K562 (cell line): Measurements from ENCODE around the gene NALCN. TPM values are rescaled to one million over a fixed set of nuclear protein-coding genes. Genes with fewer than 3 reads are reported as not detected.

Source experiments
- ATAC-seq: fragments of 200-7000 bp; cut with Tn5 transposase; 3 replicates; pipeline ENCODE4 v1.9.1; 2020; ENCODE audit warnings: moderate library complexity
- BruUV-seq: library from RNA; stranded (reverse); fragments of 400-500 nt; replicated peaks from 2 replicates; lab custom pipeline; 2021; lab: Mats Ljungman, UMichigan
- CTCF ChIA-PET: fragments of 300-600 bp; formaldehyde crosslinking; extraction: SDS; loops from one replicate; lab custom pipeline; 2021; ENCODE audit warnings: low intra/inter-chr PET ratio; lab: Yijun Ruan, JAX
- POLR2A ChIA-PET: fragments of 300-600, 350-650 bp; sonication (Branson Sonifier 250); formaldehyde crosslinking; extraction: SDS; loops from one replicate; lab custom pipeline; 2021; ENCODE audit warnings: antibody characterized with exemption, inconsistent platforms; lab: Yijun Ruan, JAX
- DNase-seq, 4 experiments: peaks; one replicate each; pipeline versions ENCODE4 v3.0.0 to v3.0.0-alpha.2; 2011 to 2018; ENCODE audit warnings: low spot score in 3 of 4, mixed read lengths in 3 of 4; ENCODE audit errors: extremely low read depth in 1 of 4
- FAIRE-seq: peaks from 2 replicates; lab custom pipeline; 2011; peaks lifted over from hg19 to GRCh38; lab: Jason Lieb, UNC
- H2AFZ ChIP-seq: 2 replicates; pipeline ENCODE4 v1.6.0; 2011; ENCODE audit warnings: low read depth, low read length, control low read depth, inconsistent platforms
- H3K27ac ChIP-seq: fragments of 200-600 bp; 3 replicates; pipeline ENCODE4 v1.8.0; 2011; ENCODE audit warnings: low read depth, mild to moderate bottlenecking, control low read depth, inconsistent platforms, low read length, moderate library complexity, mixed read lengths; ENCODE audit errors: extremely low read depth
- H3K27me3 ChIP-seq, 2 experiments: fragments of 300-600 bp in 1 of 2; 2 replicates in 1 of 2; 3 replicates in 1 of 2; pipeline versions ENCODE4 v1.6.0 to v1.8.0; 2011; ENCODE audit warnings: inconsistent platforms in 2 of 2, low read length in 2 of 2, mild to moderate bottlenecking in 1 of 2, mixed read lengths in 1 of 2, moderate library complexity in 1 of 2; ENCODE audit not compliant: control insufficient read depth in 2 of 2, insufficient read depth in 2 of 2
- H3K36me3 ChIP-seq: fragments of 300-600 bp; 3 replicates; pipeline ENCODE4 v1.8.0; 2011; ENCODE audit warnings: mild to moderate bottlenecking, low read length, inconsistent platforms; ENCODE audit not compliant: control insufficient read depth, insufficient read depth
- H3K4me1 ChIP-seq, 2 experiments: fragments of 200-600 bp in 1 of 2; replicated peaks in 1 of 2; 2 replicates in 1 of 2; 3 replicates in 1 of 2; pipeline versions ENCODE4 v1.5.1 to v1.8.0; 2011; ENCODE audit warnings: inconsistent platforms in 2 of 2, low read length in 2 of 2, mild to moderate bottlenecking in 1 of 2, mixed read lengths in 1 of 2, moderate library complexity in 1 of 2; ENCODE audit not compliant: control insufficient read depth in 2 of 2, insufficient read depth in 2 of 2
- H3K4me2 ChIP-seq: 2 replicates; pipeline ENCODE4 v1.6.1; 2011; ENCODE audit warnings: low read length, control low read depth, inconsistent platforms, mixed read lengths; ENCODE audit not compliant: insufficient read depth
- H3K4me3 ChIP-seq: fragments of 200-600 bp; sonication (generic), shearing (Covaris generic); 2 replicates; pipeline ENCODE4 v1.5.1; 2016; ENCODE audit warnings: control low read depth, inconsistent platforms
- H3K79me2 ChIP-seq: fragments of 200-600 bp; 3 replicates; pipeline ENCODE4 v1.8.0; 2011; ENCODE audit warnings: low read length, inconsistent platforms; ENCODE audit not compliant: control insufficient read depth, insufficient read depth
- H3K9ac ChIP-seq, 2 experiments: 2 replicates each; pipeline versions ENCODE4 v1.6.0 to v1.6.1; 2011; ENCODE audit warnings: low read depth in 2 of 2, low read length in 2 of 2, control low read depth in 1 of 2, inconsistent platforms in 1 of 2, mild to moderate bottlenecking in 1 of 2, mixed read lengths in 1 of 2; ENCODE audit not compliant: insufficient read depth in 1 of 2
- H3K9me1 ChIP-seq: one replicate; pipeline ENCODE4 v1.6.0; 2011; ENCODE audit warnings: inconsistent platforms, mild to moderate bottlenecking, low read length, moderate library complexity; ENCODE audit not compliant: control insufficient read depth, insufficient read depth
- H3K9me3 ChIP-seq: replicated peaks from 2 replicates; pipeline ENCODE4 v1.5.1; 2011; ENCODE audit warnings: low read depth, low read length, inconsistent platforms; ENCODE audit not compliant: control insufficient read depth, insufficient read depth
- H4K20me1 ChIP-seq: replicated peaks from 2 replicates; pipeline ENCODE4 v1.6.1; 2011; ENCODE audit warnings: low read length, inconsistent platforms, mixed read lengths; ENCODE audit not compliant: control insufficient read depth, insufficient read depth
- BHLHE40 ChIP-seq: IDR thresholded peaks from 2 replicates; pipeline ENCODE4 v1.6.1; 2011; ENCODE audit warnings: low read length, improper control_type of control experiment
- ERF ChIP-seq: fragments of 450-650 bp; formaldehyde crosslinking; IDR thresholded peaks from 2 replicates; pipeline ENCODE4 v1.4.0; 2020; ENCODE audit warnings: mild to moderate bottlenecking, mixed read lengths
- ETV1 ChIP-seq: fragments of 450-650 bp; conservative IDR thresholded peaks from 2 replicates; pipeline ENCODE4 v1.6.1; 2016; ENCODE audit warnings: missing genetic modification characterization, control low read depth, low read depth, missing compliant biosample characterization
- MCM2 ChIP-seq: fragments of 450-650 bp; IDR thresholded peaks from 2 replicates; pipeline ENCODE4 v1.6.1; 2017; ENCODE audit warnings: low read depth, mild to moderate bottlenecking
- SPI1 ChIP-seq: IDR thresholded peaks from 2 replicates; pipeline ENCODE4 v1.6.1; 2011; ENCODE audit warnings: low read depth, low read length, control low read depth, borderline replicate concordance
- WGBS: fragments of 100-300 bp; shearing (Covaris generic); methylation state at CpG from one replicate; pipeline ENCODE4 v1.1.6; 2016; ENCODE audit warnings: low coverage, mixed read lengths; ENCODE audit not compliant: insufficient coverage; ENCODE audit errors: missing lambda C conversion rate; 5-methylcytosine and 5-hydroxymethylcytosine counted together
- in situ Hi-C: fragments of 300-500 bp; cut with MboI; formaldehyde crosslinking; loops from 4 replicates; pipeline ENCODE4 v1.15.0; 2018; ENCODE audit warnings: inconsistent platforms, mixed read lengths
- intact Hi-C: fragments of 100-400 bp; cut with micrococcal nuclease; formaldehyde crosslinking; loops from 2 replicates; pipeline ENCODE4 v1.14.2; 2022
- polyA plus RNA-seq, 8 experiments: library from polyadenylated mRNA; depleted of rRNA in 4 of 8; stranded (reverse) in 5 of 8; unstranded in 3 of 8; fragments of >200 nt; fragmentation: Nextera tagmentation in 2 of 8; fragmentation: Illumina TruSeq in 1 of 8; extraction: Ambion mirVana in 2 of 8; extraction: Trizol in 1 of 8; gene quantifications; 2 replicates each; pipeline versions ENCODE4 v1.2.1 to v1.2.3, GENCODE V29; 2011 to 2014; ENCODE audit warnings: inconsistent platforms in 1 of 8, missing spikeins in 1 of 8
- total RNA-seq, 7 experiments: library from RNA; depleted of rRNA in 6 of 7; stranded (reverse); fragments of >200 nt in 6 of 7; fragmentation: Illumina TruSeq in 2 of 7; extraction: Trizol in 2 of 7; gene quantifications; 2 replicates each; pipeline versions ENCODE4 v1.2.1 to v1.2.3, GENCODE V29; 2011 to 2021; ENCODE audit warnings: low replicate concordance in 1 of 7
- TF ChIP-seq, protein P1 (sequence below): fragments of 450-650 bp; IDR thresholded peaks from 2 replicates; pipeline ENCODE4 v1.6.1; 2016; ENCODE audit warnings: low read depth
- TF ChIP-seq, protein P2 (sequence below): sonication (generic); formaldehyde crosslinking; IDR thresholded peaks from 2 replicates; pipeline ENCODE4 v1.9.0; 2022; ENCODE audit warnings: mild to moderate bottlenecking, missing genetic modification reagents

NALCN gene
- total and polyA plus RNA-seq, 9 of the 15 experiments (the other 6 are each of a cell fraction or from before 2014, with no cell fraction given): not detected

DNA sequence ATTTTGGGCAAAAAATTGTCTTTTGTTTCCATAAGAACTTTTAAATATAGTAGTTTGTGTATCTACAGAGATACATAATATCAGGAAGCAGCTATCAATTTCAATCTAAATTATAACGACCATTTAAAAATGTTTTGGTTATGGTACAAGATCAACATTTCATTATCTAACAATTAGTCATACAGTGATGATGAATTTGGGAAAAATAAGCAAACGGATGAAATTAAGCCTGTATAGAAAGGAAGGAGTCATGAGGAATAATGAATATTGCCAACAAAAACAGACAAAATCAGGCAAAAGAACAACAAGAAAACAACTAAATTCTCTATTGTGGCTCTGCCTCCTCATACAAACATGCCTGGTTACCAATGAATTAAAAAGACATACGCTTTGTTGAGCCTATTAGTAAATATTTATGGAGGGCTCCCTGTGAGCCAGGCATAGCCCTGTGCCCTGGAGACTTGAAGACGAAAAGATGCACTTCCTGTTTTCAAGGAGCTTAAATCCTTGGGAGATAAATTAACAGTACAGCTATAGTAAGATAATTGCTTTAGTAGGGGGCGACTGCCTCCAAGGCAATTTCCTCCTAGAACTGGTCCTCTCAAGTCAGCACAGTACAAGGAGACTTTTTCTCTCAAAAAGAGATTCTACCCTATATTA is 73.0 kb downstream of the NALCN start:
- Histone ChIP-seq H2AFZ (no peak overlapping the region), H3K4me1 (no peaks in the 10 kb centered on the region), H3K27me3 (no peaks in the 10 kb centered on the region), H3K36me3 (no peaks in the 10 kb centered on the region), H3K9me1 (no peaks in the 10 kb centered on the region), H3K4me2 (no peak overlapping the region), H4K20me1 (no peaks in the 10 kb centered on the region)
- DNase-seq: no peak
- BruUV-seq: no TSS peak
- intact Hi-C loops: no loop called here
- CTCF ChIA-PET: no interaction called here
- no peak for ATAC-seq
- peak; percentile 42; the same call in 1 of the 2 replicates for TF ChIP-seq SPI1
- TF ChIP-seq ERF: no peak
- TF ChIP-seq, all 486 proteins: peak for 1
- H3K9me3 ChIP-seq: no peaks in the 10 kb centered on the region
- no peak overlapping the region for H3K27ac ChIP-seq
- H3K4me3 ChIP-seq: no peak overlapping the region
- H3K79me2 ChIP-seq: no peaks in the 10 kb centered on the region
- 0% methylated on average over 5 of the region's 5 CpGs for WGBS
- FAIRE-seq: no peak
- POLR2A ChIA-PET: no interaction called here
- no peak overlapping the region for H3K9ac ChIP-seq
- in situ Hi-C loops: no loop called here

DNA sequence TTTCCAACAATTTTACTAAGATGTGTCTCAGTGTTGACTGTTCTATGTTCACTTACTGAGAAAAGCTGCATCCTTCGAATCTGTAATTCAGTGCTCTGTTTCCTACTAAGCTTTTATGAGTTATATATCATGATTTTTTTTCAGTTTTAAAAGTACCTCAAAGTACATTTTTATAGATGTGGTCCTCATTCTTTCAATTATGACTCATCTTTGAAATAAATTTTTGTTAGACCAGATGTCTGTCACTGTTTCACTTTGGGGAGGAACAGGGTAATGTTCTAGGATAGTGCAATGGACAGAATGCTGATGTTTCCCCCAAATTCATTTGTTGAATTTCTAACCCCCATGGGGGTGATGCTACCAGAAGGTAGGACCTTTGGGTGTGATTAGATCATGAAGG is 74.8 kb downstream of the NALCN start:
- FAIRE-seq (no peak), DNase-seq (no peak), ATAC-seq (no peak)
- H4K20me1 ChIP-seq: no peaks in the 10 kb centered on the region
- H2AFZ ChIP-seq: no peak overlapping the region
- ChIA-PET CTCF (no interaction called here), POLR2A (interaction anchor here (0.6 kb wide), 1 partner anchor 240 kb away, joined by 3 read pairs; no protein-coding TSS in a partner anchor)
- no peak overlapping the region for H3K4me2 ChIP-seq
- no peaks in the 10 kb centered on the region for H3K9me1 ChIP-seq
- no TSS peak for BruUV-seq
- in situ Hi-C loops: no loop called here
- H3K9me3 ChIP-seq: no peaks in the 10 kb centered on the region
- WGBS: 0% methylated on average over 1 of the region's 1 CpG
- H3K27me3 ChIP-seq: no peaks in the 10 kb centered on the region
- no peak overlapping the region for H3K4me3 ChIP-seq
- H3K36me3 ChIP-seq: no peaks in the 10 kb centered on the region
- H3K27ac ChIP-seq: no peak overlapping the region
- intact Hi-C loops: no loop called here
- no peaks in the 10 kb centered on the region for H3K79me2 ChIP-seq
- H3K4me1 ChIP-seq: no peaks in the 10 kb centered on the region
- H3K9ac ChIP-seq: no peak overlapping the region
- TF ChIP-seq, protein P1, sequence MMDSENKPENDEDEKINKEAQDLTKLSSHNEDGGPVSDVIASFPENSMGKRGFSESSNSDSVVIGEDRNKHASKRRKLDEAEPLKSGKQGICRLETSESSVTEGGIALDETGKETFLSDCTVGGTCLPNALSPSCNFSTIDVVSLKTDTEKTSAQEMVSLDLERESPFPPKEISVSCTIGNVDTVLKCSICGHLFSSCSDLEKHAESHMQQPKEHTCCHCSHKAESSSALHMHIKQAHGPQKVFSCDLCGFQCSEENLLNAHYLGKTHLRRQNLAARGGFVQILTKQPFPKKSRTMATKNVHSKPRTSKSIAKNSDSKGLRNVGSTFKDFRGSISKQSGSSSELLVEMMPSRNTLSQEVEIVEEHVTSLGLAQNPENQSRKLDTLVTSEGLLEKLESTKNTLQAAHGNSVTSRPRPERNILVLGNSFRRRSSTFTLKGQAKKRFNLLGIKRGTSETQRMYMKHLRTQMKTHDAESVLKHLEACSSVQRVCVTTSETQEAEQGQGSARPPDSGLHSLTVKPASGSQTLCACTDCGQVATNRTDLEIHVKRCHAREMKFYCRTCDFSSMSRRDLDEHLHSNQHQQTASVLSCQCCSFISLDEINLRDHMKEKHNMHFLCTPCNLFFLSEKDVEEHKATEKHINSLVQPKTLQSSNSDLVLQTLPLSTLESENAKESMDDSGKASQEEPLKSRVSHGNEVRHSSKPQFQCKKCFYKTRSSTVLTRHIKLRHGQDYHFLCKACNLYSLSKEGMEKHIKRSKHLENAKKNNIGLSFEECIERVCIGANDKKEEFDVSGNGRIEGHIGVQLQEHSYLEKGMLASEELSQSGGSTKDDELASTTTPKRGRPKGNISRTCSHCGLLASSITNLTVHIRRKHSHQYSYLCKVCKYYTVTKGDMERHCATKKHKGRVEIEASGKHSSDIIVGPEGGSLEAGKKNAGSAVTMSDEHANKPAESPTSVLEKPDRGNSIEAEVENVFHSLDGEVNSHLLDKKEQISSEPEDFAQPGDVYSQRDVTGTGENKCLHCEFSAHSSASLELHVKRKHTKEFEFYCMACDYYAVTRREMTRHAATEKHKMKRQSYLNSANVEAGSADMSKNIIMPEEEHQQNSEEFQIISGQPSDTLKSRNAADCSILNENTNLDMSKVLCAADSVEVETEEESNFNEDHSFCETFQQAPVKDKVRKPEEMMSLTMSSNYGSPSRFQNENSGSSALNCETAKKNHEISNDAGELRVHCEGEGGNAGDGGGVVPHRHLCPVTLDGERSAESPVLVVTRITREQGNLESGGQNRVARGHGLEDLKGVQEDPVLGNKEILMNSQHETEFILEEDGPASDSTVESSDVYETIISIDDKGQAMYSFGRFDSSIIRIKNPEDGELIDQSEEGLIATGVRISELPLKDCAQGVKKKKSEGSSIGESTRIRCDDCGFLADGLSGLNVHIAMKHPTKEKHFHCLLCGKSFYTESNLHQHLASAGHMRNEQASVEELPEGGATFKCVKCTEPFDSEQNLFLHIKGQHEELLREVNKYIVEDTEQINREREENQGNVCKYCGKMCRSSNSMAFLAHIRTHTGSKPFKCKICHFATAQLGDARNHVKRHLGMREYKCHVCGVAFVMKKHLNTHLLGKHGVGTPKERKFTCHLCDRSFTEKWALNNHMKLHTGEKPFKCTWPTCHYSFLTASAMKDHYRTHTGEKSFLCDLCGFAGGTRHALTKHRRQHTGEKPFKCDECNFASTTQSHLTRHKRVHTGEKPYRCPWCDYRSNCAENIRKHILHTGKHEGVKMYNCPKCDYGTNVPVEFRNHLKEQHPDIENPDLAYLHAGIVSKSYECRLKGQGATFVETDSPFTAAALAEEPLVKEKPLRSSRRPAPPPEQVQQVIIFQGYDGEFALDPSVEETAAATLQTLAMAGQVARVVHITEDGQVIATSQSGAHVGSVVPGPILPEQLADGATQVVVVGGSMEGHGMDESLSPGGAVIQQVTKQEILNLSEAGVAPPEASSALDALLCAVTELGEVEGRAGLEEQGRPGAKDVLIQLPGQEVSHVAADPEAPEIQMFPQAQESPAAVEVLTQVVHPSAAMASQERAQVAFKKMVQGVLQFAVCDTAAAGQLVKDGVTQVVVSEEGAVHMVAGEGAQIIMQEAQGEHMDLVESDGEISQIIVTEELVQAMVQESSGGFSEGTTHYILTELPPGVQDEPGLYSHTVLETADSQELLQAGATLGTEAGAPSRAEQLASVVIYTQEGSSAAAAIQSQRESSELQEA: no peak
- no peak for TF ChIP-seq MCM2
- TF ChIP-seq, protein P2, sequence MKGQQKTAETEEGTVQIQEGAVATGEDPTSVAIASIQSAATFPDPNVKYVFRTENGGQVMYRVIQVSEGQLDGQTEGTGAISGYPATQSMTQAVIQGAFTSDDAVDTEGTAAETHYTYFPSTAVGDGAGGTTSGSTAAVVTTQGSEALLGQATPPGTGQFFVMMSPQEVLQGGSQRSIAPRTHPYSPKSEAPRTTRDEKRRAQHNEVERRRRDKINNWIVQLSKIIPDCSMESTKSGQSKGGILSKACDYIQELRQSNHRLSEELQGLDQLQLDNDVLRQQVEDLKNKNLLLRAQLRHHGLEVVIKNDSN (CRISPR knock-in tag): no peak
- TF ChIP-seq BHLHE40: no peak
- no peak for TF ChIP-seq ETV1 (tag)
